Right ventricle myocardium inferior (tissue), 1 donor: ENCODE results near the gene PTPN14. TPM values are rescaled to one million over a fixed set of nuclear protein-coding genes. Genes with fewer than 3 reads are reported as not detected.

Experiments
- ATAC-seq: fragments of 200-7000 bp; cut with Tn5 transposase; one replicate; pipeline ENCODE4 v1.9.1; 2020; ENCODE audit warnings: mild to moderate bottlenecking, moderate library complexity
- DNase-seq: peaks from one replicate; pipeline ENCODE4 v3.0.0; 2021; ENCODE audit errors: missing footprints
- intact Hi-C: fragments of 100-400 bp; cut with DNase I; formaldehyde crosslinking; loops from one replicate; pipeline ENCODE4 v1.11.0; 2022
- total RNA-seq: library from RNA; stranded (reverse); fragmentation: NEBNext Ultra II Directional; extraction: Animal tissue kit (Norgen Biotek cat#: 25700); gene quantifications from one replicate; pipeline ENCODE4 v1.2.1, GENCODE V29; 2021
- donor health status: DM: no; HTN: yes; CAD: no; lungs with severe emphysema.

The PTPN14 gene
- total RNA-seq, 1 donor from 2014 or later = 23.0 TPM

DNA sequence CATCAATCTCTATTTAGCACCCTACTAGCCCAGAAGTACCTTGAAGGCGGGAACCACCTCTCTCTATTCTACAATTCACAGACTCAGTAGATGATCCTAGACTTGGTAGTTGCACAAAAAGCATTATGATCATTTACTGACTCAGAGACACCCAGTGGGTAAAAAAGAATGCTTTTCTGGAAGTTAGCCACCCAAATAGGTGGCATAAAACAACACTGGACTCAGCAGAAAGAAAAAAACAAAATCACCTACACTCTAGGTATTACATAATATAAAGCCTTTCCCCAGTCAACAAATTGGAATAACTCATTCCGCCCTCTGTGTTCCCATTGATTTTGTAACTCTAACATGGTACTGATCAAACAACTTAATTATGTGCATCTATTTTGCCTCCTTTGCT is 126.3 kb downstream of the PTPN14 start:
- intact Hi-C loops = no loop called here
- ATAC-seq = no peak

DNA sequence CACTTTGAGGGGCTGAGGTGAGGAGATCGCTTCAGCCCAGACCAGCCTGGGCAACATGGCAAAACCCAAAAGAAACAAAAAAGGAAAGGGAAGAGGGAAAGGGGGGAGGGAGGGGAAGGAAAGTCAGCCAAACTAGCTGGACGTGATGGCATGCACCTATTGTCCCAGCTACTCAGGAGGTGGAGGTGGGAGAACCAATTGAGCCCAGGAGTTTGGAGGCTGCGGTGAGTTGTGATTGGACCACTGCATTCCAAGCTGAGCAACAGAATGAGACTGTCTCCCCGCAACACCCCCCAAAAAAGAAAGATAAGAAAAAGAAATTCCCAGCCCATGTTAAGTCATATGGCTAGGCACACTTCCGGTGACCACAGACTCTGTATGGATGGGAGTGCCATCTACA is 128.4 kb downstream of the PTPN14 start:
- DNase-seq (no peak), ATAC-seq (no peak)
- intact Hi-C loops = no loop called here

More for the DNA sequence above, 126.3 kb downstream of the PTPN14 start:
- no peak for DNase-seq

DNA sequence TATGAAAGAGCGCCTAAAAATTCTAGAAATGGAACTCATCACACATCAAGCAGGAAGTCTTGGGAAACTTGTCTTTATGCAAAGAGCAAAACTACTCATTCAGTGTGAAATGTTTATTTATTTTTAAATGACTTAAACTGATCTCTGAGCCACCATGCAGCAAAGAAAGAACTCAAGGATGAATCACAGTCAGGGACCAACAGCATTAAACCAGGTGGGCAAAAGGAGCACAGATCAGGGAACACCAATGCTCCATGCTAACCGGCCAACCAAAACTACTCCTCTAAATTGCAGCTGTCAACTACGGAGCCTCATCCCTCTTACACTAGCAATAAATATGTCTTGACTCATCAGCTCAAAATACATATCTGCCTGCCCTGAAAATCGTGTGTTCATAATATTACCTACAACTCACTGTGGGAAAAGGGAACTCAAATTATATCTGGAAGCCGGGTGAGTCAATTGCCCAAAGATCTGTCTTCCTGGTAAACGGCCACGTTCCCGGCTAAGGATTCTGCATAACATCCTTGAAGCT is 129.2 kb downstream of the PTPN14 start:
- DNase-seq = no peak
- intact Hi-C loops = no loop called here
- no peak for ATAC-seq

DNA sequence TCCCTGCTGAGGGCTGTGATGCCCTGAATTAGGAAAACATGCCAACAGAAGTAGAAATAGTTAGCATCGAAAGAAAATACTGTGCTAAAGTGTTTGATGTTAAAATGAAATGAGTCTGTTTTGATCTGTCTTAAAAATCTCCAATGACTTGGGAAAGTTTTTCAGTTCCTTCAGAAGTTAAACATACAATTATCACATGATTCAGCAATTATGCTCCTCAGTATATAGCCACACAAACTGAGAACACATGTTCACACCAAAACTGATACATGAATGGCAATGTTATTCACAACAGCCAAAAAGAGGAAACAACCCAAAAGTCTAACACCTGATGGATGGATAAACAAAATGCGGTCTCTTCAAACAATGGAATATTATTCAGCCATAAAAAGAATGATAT is 130.6 kb downstream of the PTPN14 start:
- DNase-seq (no peak), ATAC-seq (no peak)
- intact Hi-C loops = no loop called here

DNA sequence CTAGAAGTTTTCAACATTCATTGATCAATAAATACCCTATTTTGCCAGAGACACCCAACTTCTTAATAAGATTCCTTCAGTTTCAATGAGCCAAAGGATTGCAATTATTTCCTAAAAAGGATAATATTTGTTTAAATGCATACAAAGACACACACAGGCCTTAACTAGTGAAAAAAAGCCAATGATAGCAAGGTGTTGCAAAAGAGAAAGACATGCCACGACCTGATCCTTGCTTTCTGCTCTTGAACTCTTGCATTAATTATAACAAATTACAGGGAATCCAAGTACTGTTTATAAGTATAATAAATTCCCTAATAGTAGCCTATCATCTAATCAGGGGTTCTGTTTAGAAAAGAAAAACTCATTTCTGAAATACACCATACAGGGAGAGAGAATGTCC is 131.1 kb downstream of the PTPN14 start:
- DNase-seq (no peak), ATAC-seq (no peak)
- intact Hi-C loops = no loop called here

DNA sequence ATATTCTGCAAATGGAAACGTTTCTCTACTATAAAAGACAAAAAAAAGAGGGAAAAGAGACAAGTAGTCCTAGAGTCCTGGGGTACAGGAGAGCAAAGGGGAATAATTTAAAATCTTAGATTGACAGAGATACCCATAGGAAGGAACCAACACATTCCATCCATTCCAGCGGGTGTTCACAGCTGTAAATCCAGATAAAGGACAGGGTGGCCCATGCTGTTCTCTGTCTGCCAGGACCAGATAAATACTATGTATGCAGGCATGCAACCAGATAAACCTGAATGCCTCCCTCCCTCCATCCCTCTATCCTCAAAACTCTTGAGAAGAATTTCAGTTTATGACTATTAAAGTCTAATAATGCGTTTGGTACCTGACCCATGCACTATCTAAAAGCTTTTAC is 131.8 kb downstream of the PTPN14 start:
- intact Hi-C loops = no loop called here
- DNase-seq (no peak), ATAC-seq (no peak)

DNA sequence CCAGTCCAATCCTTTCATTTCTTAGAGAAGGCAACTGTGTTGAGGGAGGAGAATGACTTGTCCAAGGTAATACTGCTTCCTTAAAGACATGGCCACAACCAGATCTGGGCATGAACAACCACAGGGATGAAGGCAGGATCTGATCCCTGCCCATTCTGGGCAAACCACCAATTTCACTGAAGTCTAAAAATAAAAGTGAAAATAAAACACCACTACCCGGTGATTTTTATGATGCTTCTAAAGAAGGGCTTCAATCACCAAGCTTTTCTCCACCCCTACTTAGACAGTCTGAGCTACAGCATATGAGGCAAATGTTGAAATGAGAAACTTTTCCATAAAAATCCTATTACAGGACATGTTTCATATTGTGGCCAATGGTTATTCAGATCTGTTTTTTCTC is 133.0 kb downstream of the PTPN14 start:
- no peak for ATAC-seq
- no peak for DNase-seq
- intact Hi-C loops = no loop called here

DNA sequence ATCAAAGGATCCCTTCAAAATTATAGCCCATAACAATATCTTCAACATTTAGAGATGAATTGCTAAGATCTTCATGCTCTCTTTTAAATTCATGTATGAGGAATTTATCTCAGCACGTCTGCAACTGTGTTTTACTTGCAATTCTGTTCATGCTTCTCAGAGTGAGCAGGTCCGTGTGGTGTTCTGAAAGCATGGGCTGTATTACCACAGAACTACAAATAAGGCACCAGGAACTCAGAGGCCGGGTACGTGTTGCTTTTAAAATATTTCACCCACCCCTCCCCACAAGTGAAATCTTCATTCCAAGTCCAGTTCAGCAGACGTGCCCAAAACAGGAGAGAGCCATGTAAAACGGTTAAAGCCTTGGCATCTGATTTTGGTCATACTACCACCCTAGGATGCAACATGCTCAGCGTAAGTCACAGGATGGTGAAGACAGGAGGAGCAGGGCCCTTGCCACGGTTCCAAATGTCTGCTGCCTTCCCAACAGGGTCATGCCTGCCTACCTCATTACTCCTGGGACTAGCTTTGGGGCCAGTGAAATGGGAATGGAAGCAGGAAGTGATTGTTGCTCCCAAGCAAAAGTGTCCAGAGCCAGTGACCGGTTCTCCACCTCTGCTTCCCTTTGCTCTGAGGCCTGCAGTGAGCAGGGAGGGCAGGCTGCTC is 133.7 kb downstream of the PTPN14 start:
- ATAC-seq = no peak
- intact Hi-C loops = no loop called here
- no peak for DNase-seq

DNA sequence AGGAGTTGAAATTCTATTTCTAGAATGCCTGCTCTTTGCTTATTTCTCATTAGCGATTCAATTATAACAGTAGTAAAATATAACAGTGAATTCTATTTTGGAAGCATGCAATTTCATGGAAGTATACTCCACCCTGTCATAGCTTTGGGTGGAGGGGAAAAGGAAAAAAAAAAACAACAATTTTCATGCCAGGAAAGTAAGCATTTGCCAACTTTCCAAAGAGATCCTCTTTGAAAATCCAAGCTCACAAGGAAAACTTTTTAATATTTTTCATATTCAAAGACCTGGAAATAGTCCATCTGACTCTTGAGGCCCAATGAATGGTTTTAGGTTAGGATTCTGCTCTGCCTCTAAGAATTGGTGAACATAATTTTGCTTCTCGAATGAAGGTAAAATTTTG is 134.5 kb downstream of the PTPN14 start:
- intact Hi-C loops = no loop called here
- DNase-seq = no peak
- no peak for ATAC-seq

DNA sequence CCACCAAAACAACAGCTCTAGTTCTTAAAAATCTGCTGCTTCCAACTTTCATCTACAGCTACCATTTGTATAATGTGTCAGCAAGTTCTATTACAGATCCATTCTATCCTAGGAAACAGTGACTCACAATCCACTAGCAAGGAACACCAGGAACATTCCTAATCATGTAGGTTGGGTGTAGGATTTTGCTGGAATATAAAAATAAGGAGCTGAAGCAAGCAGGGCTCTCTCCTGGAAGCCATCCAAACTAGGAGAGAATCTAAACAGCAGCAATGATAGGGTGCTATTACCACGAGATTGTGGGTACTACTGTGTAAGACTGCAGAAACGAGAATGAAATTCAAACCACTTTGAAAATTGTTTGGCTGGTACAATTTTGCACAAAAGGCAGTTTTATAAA is 135.0 kb downstream of the PTPN14 start:
- intact Hi-C loops = no loop called here
- ATAC-seq (no peak), DNase-seq (no peak)

DNA sequence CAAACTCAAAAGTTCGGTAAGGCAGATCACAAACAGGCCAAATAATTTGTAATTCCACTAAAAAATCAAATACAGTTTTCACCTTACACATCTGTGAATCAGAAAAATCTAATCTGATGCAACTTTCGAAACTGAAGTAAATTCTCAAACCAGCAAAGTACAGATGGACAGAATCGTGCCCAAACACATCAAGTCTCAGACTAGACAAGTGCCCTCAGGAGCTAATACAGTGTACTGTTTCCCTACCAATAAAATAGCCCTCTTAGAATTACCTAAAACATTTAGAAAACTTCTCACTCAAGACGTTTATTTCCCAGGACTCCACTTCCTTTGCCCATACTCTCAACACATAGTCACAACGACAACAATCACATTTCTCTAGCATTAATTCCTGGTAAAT is 136.3 kb downstream of the PTPN14 start:
- intact Hi-C loops = no loop called here
- ATAC-seq (no peak), DNase-seq (no peak)

DNA sequence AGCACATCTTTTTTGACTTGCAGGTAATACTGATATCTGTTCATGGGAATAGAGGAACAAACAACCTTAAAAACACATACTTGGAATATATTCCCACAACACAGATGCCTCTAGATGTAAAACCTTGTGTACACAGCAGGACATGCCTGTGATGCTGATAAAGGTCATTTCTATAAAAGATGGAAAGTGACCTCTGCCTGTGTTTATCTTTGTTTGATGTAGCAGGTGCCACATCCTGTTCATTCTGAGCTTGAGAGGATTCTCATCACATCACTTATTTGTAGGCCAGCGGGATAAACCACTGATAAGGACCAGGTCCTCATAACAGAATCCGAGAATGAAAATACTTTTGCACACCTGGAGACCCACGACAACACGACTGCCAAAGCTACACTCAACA is 136.7 kb downstream of the PTPN14 start:
- ATAC-seq (no peak), DNase-seq (no peak)
- intact Hi-C loops = no loop called here

DNA sequence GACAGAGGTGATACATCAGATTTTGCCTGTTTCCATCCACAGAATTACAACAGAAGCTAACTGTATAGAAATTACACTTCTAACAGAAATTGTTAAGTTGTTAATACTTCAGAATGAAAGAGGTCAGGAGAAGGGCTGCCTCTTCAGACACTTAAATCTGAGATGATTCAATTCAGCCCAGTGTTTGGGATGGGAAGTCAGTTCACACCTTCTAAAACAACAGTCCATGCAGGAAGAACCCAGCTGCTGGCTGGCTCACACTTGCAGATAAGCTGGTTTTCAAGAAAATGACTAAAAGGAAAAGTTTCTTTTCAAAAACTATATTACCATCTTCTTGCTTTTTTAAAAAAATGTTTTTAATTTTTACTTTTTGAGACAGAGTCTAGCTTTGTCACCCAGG is 138.1 kb downstream of the PTPN14 start:
- intact Hi-C loops = no loop called here
- DNase-seq (no peak), ATAC-seq (no peak)

DNA sequence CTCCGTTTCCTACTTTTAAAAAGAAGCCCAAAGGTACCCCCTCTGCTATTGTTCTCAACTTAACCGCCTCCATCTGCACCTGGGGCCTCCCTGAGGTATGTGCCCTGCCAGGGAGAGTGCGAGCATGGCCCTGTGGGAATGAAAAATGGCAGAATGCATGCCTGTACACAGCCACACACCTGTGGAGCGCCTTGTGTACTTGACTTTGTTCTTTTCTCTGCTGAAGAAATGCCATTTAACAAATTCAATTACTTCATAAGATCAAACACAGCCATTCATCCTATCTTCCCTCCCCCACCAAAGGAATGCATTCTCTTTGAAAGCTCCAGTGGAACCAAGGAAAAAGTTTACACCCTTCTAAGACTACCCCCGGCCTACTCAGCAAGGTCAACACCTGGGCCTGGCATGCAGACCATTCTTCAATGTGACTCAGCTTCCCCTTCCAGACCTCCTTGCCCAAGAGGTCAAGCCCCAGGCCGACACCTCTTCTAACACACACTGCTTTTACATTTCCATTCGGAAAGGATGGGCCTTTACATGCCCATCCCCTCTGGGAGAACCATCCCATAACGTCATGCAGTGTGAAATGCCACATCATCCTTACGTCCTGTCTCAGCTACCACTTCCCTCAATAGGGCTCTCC is 146.7 kb downstream of the PTPN14 start:
- intact Hi-C loops = no loop called here
- ATAC-seq (no peak), DNase-seq (no peak)

DNA sequence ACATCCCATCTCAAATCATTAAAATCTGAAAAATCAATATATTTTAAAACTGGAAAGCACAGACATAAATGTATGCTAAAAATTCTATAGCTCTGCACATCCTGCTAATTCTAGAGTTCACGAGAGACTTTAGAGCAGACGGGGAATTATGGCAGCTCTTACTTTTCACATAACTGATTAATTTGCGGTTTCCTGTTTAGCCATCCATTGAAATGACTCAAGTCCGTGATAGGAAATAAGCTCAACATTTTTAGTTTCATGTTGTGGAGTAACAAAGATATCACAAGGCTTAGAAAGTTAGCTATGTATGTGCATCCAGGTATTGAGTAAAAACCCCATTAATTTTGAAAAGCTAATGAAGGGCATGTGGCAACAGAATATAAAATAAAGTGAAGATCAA is 147.2 kb downstream of the PTPN14 start:
- no peak for DNase-seq
- intact Hi-C loops = no loop called here
- no peak for ATAC-seq

DNA sequence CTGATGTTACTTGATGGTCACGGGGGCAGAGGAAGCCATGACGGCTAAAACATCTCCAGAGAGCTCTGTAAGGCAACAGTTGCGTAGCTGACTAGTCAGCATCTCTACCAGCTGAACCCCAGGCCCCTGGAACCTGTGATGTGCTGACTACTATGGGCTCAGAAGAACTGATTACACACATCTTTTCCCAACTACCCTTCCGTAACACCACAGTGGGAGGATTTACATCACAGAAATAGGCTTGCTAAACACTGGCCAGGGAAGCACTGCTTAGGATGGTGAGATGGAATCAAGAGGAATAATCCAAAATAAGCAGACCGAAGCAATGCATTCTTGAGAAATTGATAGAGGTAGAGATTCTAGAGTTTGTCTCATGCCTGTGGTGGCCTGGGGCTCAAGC is 148.0 kb downstream of the PTPN14 start:
- no peak for DNase-seq
- intact Hi-C loops = no loop called here
- no peak for ATAC-seq

DNA sequence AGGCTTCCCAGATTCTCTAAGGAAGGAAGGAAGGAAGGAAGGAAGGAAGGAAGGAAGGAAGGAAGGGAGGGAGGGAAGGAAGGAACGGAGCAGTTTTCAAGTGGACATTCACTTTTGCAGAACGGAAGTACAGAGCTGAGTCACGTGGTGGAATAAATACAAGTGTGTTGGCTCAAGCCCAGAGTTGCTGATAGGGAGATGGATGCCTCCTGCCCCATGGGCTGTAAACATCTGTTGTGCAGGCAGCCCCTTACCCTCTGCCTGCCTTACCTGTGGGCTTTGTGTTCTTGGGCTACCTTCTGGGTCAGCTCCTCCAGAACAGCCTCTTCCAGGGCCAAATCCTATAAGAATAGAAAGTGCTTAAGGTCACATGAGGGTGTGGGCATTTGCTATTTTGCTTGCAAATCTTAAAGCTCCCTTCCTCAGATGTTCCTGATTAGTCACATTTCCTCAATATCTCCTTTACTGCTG is 148.8 kb downstream of the PTPN14 start:
- DNase-seq = no peak
- intact Hi-C loops = no loop called here

DNA sequence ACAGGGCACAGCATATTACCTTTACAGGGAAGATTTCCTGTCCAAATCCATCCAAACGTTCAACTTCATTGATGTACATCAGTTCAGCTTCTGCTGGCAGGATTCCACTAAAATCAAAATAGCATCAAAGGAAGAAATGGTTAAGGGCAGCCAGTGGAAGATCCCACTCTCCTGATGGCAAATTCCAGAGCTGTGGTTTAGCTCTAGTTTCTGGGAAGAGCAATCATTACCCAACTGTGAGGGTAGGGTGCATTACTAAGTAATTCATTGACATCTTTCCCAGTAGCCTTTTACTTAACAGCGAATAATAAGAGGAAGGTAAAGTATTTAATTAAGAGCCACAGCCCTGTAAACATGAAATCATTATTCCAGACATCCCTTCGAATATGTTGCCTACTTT is 149.7 kb downstream of the PTPN14 start:
- ATAC-seq (no peak), DNase-seq (no peak)
- intact Hi-C loops = no loop called here

More for the DNA sequence above, 148.8 kb downstream of the PTPN14 start:
- no peak for ATAC-seq

DNA sequence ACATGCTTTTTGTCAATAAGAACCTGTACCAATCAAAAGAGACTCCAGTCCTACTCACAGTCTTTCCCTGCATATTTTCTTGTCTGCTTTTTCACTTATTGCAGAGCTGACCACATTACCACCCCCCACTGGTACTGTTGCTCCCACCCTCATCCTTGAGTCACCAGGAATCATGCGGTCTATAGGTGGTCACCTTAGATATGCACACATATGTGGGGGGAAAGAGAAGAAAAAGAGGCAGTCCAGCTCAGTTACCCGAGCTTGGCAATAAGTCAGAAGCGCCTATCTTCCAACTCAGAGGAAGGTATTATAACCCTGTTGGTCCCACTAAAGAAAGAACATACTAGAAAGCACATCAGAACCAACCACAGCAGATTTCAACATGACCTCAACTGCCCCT is 151.3 kb downstream of the PTPN14 start:
- intact Hi-C loops = no loop called here
- ATAC-seq = no peak
- no peak for DNase-seq

DNA sequence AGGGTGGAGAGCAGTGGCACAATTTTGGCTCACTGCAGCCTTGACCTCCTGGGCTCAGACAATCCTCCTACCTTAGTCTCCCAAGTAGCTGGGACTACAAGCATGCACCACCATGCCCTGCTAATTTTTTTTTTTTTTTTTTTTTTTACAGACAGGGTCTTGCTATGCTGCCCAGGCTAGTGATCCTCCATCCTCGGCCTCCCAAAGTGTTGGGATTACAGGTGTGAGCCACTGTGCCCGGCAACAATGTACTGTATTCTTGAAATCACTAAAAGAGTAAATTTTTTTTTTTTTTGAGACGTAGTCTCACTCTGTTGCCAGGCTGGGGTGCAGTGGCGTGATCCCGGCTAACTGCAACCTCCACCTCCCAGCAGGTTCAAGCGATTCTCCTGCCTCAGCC is 152.9 kb downstream of the PTPN14 start:
- intact Hi-C loops = no loop called here
- ATAC-seq (no peak), DNase-seq (no peak)

DNA sequence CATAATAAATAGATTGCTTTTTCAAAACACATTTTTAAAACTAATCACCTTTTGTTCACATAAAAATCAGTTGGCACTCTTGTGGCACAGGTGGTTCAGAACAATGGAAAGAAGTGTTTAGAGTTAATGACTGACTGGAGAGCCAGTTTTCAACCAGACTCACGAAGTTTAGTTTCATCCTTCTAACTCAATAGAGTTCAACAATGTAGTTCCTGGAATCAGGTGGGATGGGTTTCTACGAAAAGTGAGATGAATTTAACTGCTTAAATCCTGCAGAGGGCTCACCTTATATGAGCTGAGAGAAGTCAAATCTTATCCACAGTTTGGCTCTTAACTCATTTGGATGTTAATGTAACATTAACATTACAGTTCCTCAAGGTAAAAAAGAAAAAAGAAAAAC is 153.9 kb downstream of the PTPN14 start:
- intact Hi-C loops = no loop called here
- ATAC-seq (no peak), DNase-seq (no peak)
